ENCODE measurements around the gene OR51B2.
"Not testable (repeated sequence)": the region's sequence is repeated elsewhere in the genome, so short reads cannot be mapped to it uniquely, and the experiment has no call there.

The OR51B2 gene

DNA sequence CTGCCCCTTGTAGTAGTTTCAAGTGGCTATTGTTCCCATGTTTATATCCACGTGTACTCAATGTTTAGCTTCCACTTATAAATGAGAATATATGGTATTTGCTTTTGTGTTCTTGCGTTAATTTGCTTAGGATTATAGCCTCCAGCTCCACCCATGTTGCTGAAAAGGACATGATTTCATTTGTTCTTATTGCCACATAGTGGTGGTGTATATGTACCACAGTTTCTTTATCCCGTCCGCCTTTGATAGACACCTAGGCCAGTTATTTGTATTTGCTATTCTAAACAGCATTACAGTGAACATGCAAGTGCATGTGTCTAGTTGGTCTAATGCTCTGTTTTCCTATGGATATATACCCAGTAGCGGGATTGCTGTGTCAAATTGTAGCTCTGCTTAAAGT, 6.8 kb downstream of the OR51B2 start:
- H3K27me3 ChIP-seq (ENCODE audit: control insufficient read depth, low read length) = no peaks in the 10 kb centered on the region
- no peaks in the 10 kb centered on the region for H3K9me2 ChIP-seq (replicated peaks; ENCODE audit: control insufficient read depth, low read length)
- H4K20me1 ChIP-seq (ENCODE audit: control insufficient read depth, insufficient read depth, low read depth, low read length) = no peaks in the 10 kb centered on the region
- H3F3A ChIP-seq (ENCODE audit: control insufficient read depth, insufficient read depth) = no peaks in the 10 kb centered on the region
- H3K4me3 ChIP-seq (ENCODE audit: low read length) = no peak overlapping the region
- TF ChIP-seq EZH2phosphoT487 (IDR thresholded peaks at IDR 0.05; ENCODE audit: borderline replicate concordance, low read length) = no peak
- TF ChIP-seq, protein P1, sequence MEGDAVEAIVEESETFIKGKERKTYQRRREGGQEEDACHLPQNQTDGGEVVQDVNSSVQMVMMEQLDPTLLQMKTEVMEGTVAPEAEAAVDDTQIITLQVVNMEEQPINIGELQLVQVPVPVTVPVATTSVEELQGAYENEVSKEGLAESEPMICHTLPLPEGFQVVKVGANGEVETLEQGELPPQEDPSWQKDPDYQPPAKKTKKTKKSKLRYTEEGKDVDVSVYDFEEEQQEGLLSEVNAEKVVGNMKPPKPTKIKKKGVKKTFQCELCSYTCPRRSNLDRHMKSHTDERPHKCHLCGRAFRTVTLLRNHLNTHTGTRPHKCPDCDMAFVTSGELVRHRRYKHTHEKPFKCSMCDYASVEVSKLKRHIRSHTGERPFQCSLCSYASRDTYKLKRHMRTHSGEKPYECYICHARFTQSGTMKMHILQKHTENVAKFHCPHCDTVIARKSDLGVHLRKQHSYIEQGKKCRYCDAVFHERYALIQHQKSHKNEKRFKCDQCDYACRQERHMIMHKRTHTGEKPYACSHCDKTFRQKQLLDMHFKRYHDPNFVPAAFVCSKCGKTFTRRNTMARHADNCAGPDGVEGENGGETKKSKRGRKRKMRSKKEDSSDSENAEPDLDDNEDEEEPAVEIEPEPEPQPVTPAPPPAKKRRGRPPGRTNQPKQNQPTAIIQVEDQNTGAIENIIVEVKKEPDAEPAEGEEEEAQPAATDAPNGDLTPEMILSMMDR (IDR thresholded peaks at IDR 0.05; ENCODE audit: low read depth, low read length, poor library complexity, severe bottlenecking) = no peak
- H3K4me1 ChIP-seq (ENCODE audit: control insufficient read depth, low read length) = no peaks in the 10 kb centered on the region
- H3K9me3 ChIP-seq (ENCODE audit: control insufficient read depth, insufficient read depth, low read length) = no peaks in the 10 kb centered on the region
- no peak overlapping the region for H3K27ac ChIP-seq (ENCODE audit: low read depth, low read length)
- H3K4me2 ChIP-seq (ENCODE audit: low read length) = no peak overlapping the region
- no peaks in the 10 kb centered on the region for H3K36me3 ChIP-seq (ENCODE audit: control insufficient read depth, low read length)
- H3K79me2 ChIP-seq (ENCODE audit: control insufficient read depth, low read length) = no peaks in the 10 kb centered on the region

DNA sequence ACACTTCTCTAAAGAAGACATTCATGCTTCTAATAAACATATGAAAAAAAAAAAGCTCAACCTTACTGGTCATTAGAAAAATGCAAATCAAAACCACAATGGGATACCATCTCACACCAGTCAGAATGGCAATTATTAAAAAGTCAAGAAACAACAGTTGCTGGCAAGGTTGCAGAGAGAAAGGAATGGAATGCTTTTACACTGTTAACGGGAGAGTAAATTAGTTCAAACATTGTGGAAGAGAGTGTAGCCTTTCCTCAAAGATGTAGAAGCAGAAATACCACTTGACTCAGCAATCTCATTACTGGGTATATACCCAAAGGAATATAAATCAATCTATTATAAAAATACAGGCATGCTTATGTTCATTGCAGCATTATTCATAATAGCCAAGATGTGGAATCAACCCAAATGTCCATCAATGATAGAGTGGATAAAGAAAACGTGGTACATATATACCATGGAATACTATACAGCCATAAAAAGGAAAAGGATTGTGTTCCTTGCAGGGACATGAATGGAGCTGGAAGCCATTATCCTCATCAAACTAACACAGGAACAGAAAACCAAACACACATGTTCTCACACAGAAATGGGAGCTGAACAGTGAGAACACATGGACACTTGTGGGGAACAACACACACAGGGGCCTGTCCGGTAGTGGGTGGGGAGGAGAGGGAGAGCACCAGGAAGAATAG, 10.6 kb downstream of the OR51B2 start:
- not testable (repeated sequence) for H3K9me3 ChIP-seq (ENCODE audit: control insufficient read depth, insufficient read depth, low read length); H3K27ac ChIP-seq (ENCODE audit: low read depth, low read length); H3K36me3 ChIP-seq (ENCODE audit: control insufficient read depth, low read length); H3K79me2 ChIP-seq (ENCODE audit: control insufficient read depth, low read length); H3K4me2 ChIP-seq (ENCODE audit: low read length); H3K4me3 ChIP-seq (ENCODE audit: low read length); H3K27me3 ChIP-seq (ENCODE audit: control insufficient read depth, low read length); H3F3A ChIP-seq (ENCODE audit: control insufficient read depth, insufficient read depth); H3K4me1 ChIP-seq (ENCODE audit: control insufficient read depth, low read length); H3K9me2 ChIP-seq (replicated peaks; ENCODE audit: control insufficient read depth, low read length); H4K20me1 ChIP-seq (ENCODE audit: control insufficient read depth, insufficient read depth, low read depth, low read length)

DNA sequence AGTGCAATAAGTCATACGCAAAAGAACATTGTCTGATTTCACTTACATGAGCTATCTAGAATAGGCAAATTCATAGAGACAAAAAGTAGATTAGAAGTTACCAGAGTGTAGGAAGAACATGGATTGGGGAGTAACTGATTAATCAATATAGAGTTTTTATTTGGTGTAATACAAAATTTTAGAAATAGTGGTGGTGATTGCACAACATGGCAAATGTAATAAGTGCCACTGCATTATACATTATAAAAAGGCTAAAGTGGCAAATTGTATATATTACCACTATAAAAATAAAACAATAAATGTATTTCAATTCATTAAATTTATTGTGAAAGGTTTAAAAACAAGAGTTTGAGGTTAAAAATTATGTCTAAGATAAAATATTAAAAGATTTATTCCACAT, 13.7 kb downstream of the OR51B2 start:
- Histone ChIP-seq H3K4me2 (ENCODE audit: low read length) (no peak overlapping the region), H3K9me3 (ENCODE audit: control insufficient read depth, insufficient read depth, low read length) (no peaks in the 10 kb centered on the region), H4K20me1 (ENCODE audit: control insufficient read depth, insufficient read depth, low read depth, low read length) (no peaks in the 10 kb centered on the region), H3K27ac (ENCODE audit: low read depth, low read length) (no peak overlapping the region), H3K27me3 (ENCODE audit: control insufficient read depth, low read length) (no peaks in the 10 kb centered on the region), H3F3A (ENCODE audit: control insufficient read depth, insufficient read depth) (no peaks in the 10 kb centered on the region), H3K79me2 (ENCODE audit: control insufficient read depth, low read length) (no peaks in the 10 kb centered on the region), H3K4me3 (ENCODE audit: low read length) (no peak overlapping the region), H3K4me1 (ENCODE audit: control insufficient read depth, low read length) (no peaks in the 10 kb centered on the region), H3K9me2 (replicated peaks; ENCODE audit: control insufficient read depth, low read length) (no peaks in the 10 kb centered on the region), H3K36me3 (ENCODE audit: control insufficient read depth, low read length) (no peaks in the 10 kb centered on the region)
- no peak for TF ChIP-seq EZH2phosphoT487 (IDR thresholded peaks at IDR 0.05; ENCODE audit: borderline replicate concordance, low read length)
- TF ChIP-seq, protein P1 (IDR thresholded peaks at IDR 0.05; ENCODE audit: low read depth, low read length, poor library complexity, severe bottlenecking) = no peak

DNA sequence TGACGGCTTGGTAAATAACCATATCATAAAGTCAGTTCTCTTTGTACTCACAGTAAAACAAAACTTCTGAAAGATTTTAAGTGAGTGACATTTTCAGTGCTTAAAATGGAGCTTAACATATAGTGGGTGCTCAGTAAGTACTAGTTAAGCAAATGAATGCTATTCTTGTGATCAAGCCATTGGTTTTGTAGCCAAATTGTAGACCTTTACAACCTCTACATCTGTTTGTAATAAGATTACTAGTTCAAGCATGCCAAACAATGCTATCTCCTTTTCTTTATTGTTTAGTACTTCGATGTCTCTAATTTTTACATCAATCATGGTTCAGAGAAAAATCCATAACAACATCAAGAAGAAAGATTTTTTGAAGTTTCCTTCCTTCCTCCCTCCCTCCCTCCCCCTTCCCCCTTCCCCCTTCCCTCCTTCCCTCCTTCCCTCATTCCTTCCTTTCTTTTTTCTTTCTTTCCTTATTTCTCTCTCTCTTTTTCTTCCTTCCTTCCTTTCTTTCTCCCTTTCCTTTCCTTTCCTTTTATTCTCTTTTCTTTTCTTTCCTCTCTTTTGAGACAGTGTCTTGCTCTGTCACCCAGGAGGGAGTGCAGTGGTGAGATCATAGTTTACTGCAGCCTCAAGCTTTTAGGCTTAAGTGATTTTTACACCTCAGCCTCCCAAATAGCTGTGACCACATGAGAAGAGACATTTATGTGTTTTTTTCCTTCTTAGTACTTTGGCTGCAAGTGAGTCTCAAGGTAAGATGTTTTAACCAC, 16.7 kb downstream of the OR51B2 start:
- Histone ChIP-seq H3F3A (ENCODE audit: control insufficient read depth, insufficient read depth) (no peaks in the 10 kb centered on the region), H3K4me1 (ENCODE audit: control insufficient read depth, low read length) (no peaks in the 10 kb centered on the region), H3K4me3 (ENCODE audit: low read length) (no peak overlapping the region), H3K27me3 (ENCODE audit: control insufficient read depth, low read length) (no peaks in the 10 kb centered on the region), H3K4me2 (ENCODE audit: low read length) (no peak overlapping the region), H3K27ac (ENCODE audit: low read depth, low read length) (no peak overlapping the region), H3K36me3 (ENCODE audit: control insufficient read depth, low read length) (no peaks in the 10 kb centered on the region), H3K9me3 (ENCODE audit: control insufficient read depth, insufficient read depth, low read length) (no peaks in the 10 kb centered on the region), H3K9me2 (replicated peaks; ENCODE audit: control insufficient read depth, low read length) (no peaks in the 10 kb centered on the region), H3K79me2 (ENCODE audit: control insufficient read depth, low read length) (no peaks in the 10 kb centered on the region), H4K20me1 (ENCODE audit: control insufficient read depth, insufficient read depth, low read depth, low read length) (no peaks in the 10 kb centered on the region)
- TF ChIP-seq, protein P1 (IDR thresholded peaks at IDR 0.05; ENCODE audit: low read depth, low read length, poor library complexity, severe bottlenecking) = no peak
- TF ChIP-seq EZH2phosphoT487 (IDR thresholded peaks at IDR 0.05; ENCODE audit: borderline replicate concordance, low read length) = no peak

Data from DOHH2 (cell line).